ENCODE measurements around the gene CD63.
A peak's percentile ranks its signal among the peaks of the same experiment; 100 is the strongest.

DNA sequence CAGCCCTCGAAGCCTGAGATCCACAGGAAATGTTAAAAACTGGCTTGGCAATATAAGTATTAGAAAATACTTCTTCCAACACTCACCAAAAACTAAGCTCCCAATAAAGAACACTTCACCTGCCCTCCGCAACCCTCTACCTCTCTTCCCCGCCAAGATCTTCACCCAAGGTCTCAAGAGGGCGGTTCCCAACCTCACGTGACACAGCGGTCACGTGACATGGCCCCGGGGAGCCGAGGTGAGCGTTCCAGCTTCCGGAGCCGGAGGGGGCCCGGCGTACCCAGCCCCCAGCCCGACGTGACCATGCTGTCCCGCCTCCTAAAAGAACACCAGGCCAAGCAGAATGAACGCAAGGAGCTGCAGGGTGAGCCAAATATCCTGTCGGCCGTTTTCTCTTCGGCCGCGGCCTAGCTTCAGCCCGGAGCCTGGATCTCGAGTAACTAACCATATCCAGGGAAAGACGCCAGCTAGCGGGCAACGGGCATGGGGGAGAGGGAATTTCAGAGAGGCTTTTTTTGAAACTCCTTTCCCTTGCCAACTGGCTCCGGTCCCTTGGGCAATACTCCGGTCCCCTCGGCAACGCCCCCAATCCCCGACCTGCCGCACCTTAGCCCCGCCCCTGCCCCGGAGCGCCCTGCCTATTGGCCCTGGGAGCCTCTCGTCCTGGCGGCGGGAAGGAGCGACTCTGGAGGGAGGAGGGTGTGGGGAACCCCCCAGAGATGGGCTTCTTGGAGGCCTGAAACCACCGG is 12.8 kb downstream of the CD63 start, which contains the start of gene BLOC1S1:
- TF ChIP-seq, protein P1, sequence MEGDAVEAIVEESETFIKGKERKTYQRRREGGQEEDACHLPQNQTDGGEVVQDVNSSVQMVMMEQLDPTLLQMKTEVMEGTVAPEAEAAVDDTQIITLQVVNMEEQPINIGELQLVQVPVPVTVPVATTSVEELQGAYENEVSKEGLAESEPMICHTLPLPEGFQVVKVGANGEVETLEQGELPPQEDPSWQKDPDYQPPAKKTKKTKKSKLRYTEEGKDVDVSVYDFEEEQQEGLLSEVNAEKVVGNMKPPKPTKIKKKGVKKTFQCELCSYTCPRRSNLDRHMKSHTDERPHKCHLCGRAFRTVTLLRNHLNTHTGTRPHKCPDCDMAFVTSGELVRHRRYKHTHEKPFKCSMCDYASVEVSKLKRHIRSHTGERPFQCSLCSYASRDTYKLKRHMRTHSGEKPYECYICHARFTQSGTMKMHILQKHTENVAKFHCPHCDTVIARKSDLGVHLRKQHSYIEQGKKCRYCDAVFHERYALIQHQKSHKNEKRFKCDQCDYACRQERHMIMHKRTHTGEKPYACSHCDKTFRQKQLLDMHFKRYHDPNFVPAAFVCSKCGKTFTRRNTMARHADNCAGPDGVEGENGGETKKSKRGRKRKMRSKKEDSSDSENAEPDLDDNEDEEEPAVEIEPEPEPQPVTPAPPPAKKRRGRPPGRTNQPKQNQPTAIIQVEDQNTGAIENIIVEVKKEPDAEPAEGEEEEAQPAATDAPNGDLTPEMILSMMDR (IDR thresholded peaks at IDR 0.05), result peak in 3 of 6 experiments; percentile 8 to 19 (median 10)
- TF ChIP-seq POLR2A (IDR thresholded peaks at IDR 0.05), result peak in 1 of 2 donors; percentile 59

Measured in adrenal gland (tissue), 5 donors.